KMS-11 (cell line): ENCODE results near the gene QDPR.
A peak's percentile ranks its signal among the peaks of the same experiment; 100 is the strongest.

Experiments used
- H2AFZ ChIP-seq: fragments of 200-600 bp; sonication (generic); 2 replicates; pipeline ENCODE4 v1.6.1; 2016; ENCODE audit warnings: antibody characterized with exemption, mixed run types, low read depth
- H3K27ac ChIP-seq: fragments of 200-600 bp; sonication (generic); 2 replicates; pipeline ENCODE4 v1.6.1; 2016; ENCODE audit warnings: mild to moderate bottlenecking, mixed run types
- H3K27me3 ChIP-seq: fragments of 200-600 bp; sonication (generic); 2 replicates; pipeline ENCODE4 v1.6.1; 2017; ENCODE audit warnings: mild to moderate bottlenecking, low read depth, mixed run types, moderate library complexity; ENCODE audit not compliant: insufficient read depth
- H3K36me3 ChIP-seq: fragments of 200-600 bp; sonication (generic); 2 replicates; pipeline ENCODE4 v1.6.1; 2017; ENCODE audit warnings: mild to moderate bottlenecking, mixed run types; ENCODE audit not compliant: insufficient read depth
- H3K4me1 ChIP-seq: fragments of 200-600 bp; sonication (generic); 2 replicates; pipeline ENCODE4 v1.6.1; 2016; ENCODE audit warnings: mild to moderate bottlenecking, low read depth, mixed run types; ENCODE audit not compliant: poor library complexity, severe bottlenecking
- H3K4me2 ChIP-seq: fragments of 200-600 bp; sonication (generic); 2 replicates; pipeline ENCODE4 v1.7.0; 2016; ENCODE audit warnings: mild to moderate bottlenecking, mixed run types
- H3K4me3 ChIP-seq: fragments of 200-600 bp; sonication (generic); IDR thresholded peaks from 2 replicates; pipeline ENCODE4 v1.6.1; 2017; ENCODE audit warnings: low read depth, low read length, mixed read lengths; ENCODE audit not compliant: insufficient read depth
- H3K79me2 ChIP-seq: fragments of 200-600 bp; sonication (generic); 2 replicates; pipeline ENCODE4 v1.6.1; 2016; ENCODE audit warnings: low read depth, mixed run types; ENCODE audit not compliant: insufficient read depth
- H3K9ac ChIP-seq: fragments of 200-600 bp; sonication (generic); 2 replicates; pipeline ENCODE4 v1.6.1; 2016; ENCODE audit warnings: mild to moderate bottlenecking, mixed run types
- H4K20me1 ChIP-seq: fragments of 200-600 bp; sonication (generic); 2 replicates; pipeline ENCODE4 v1.6.1; 2016; ENCODE audit warnings: mild to moderate bottlenecking, mixed run types; ENCODE audit not compliant: insufficient read depth
- CTCF ChIP-seq: fragments of 200-600 bp; sonication (generic); conservative IDR thresholded peaks from 2 replicates; pipeline ENCODE4 v1.6.1; 2017; ENCODE audit warnings: low read depth, mild to moderate bottlenecking, antibody characterized with exemption, low read length, moderate library complexity, mixed read lengths

Gene QDPR

GRCh38 chr4:17516980-17517379, 5.1 kb upstream of the QDPR start:
- Histone ChIP-seq H3K4me1 (peaks cover 9% of the 10 kb centered on the region), H3K4me2 (no peak overlapping the region), H3K4me3 (no peak overlapping the region), H4K20me1 (no peaks in the 10 kb centered on the region), H3K79me2 (no peaks in the 10 kb centered on the region), H3K27ac (no peak overlapping the region), H3K27me3 (no peaks in the 10 kb centered on the region), H3K9ac (no peak overlapping the region), H2AFZ (no peak overlapping the region), H3K36me3 (no peaks in the 10 kb centered on the region)
- TF ChIP-seq CTCF = no peak

GRCh38 chr4:17515445-17516407, 3.8 kb upstream of the QDPR start:
- H3K79me2 ChIP-seq = peaks cover 9% of the 10 kb centered on the region; the same call in 1 of the 2 replicates
- H3K9ac ChIP-seq = no peak overlapping the region
- no peak overlapping the region for H3K27ac ChIP-seq
- H3K4me2 ChIP-seq = no peak overlapping the region
- H3K36me3 ChIP-seq = no peaks in the 10 kb centered on the region
- H3K27me3 ChIP-seq = no peaks in the 10 kb centered on the region
- H3K4me1 ChIP-seq = peaks cover 12% of the 10 kb centered on the region
- H4K20me1 ChIP-seq = no peaks in the 10 kb centered on the region
- no peak overlapping the region for H3K4me3 ChIP-seq
- H2AFZ ChIP-seq = no peak overlapping the region
- no peak for TF ChIP-seq CTCF

GRCh38 chr4:17514865-17515264, 3.0 kb upstream of the QDPR start, which contains the start of gene CLRN2:
Gene CLRN2 (plus strand): TSS chr4:17515165. CDS start chr4:17515267, 102 bp downstream.
- Histone ChIP-seq H3K9ac (no peak within 1 kb of the TSS), H2AFZ (no peak within 1 kb of the TSS), H3K36me3 (no peaks in the 10 kb centered on the region), H3K4me1 (peaks cover 16% of the 10 kb centered on the region), H3K4me3 (no peak within 1 kb of the TSS), H3K79me2 (peaks cover 9% of the 10 kb centered on the region; the same call in 1 of the 2 replicates), H4K20me1 (no peaks in the 10 kb centered on the region), H3K4me2 (no peak within 1 kb of the TSS), H3K27me3 (no peaks in the 10 kb centered on the region), H3K27ac (no peak within 1 kb of the TSS)
- TF ChIP-seq CTCF = no peak

GRCh38 chr4:17512973-17513665, 1.2 kb upstream of the QDPR start:
- Histone ChIP-seq H2AFZ (peak overlapping the region; percentile 79), H3K27me3 (no peaks in the 10 kb centered on the region), H3K79me2 (peaks cover 9% of the 10 kb centered on the region; the same call in 1 of the 2 replicates), H3K4me1 (peaks cover 16% of the 10 kb centered on the region), H3K9ac (no peak overlapping the region), H3K4me3 (no peak overlapping the region), H3K36me3 (no peaks in the 10 kb centered on the region), H4K20me1 (no peaks in the 10 kb centered on the region), H3K4me2 (peak overlapping the region; percentile 29; the same call in 1 of the 2 replicates), H3K27ac (no peak overlapping the region)
- no peak for TF ChIP-seq CTCF
